Endothelial cell of umbilical vein (primary cell): Measurements from ENCODE around the gene PLEKHG2. TPM values are rescaled to one million over a fixed set of nuclear protein-coding genes. Genes with fewer than 3 reads are reported as not detected.

Experiments
- BruUV-seq: library from RNA; stranded (reverse); fragments of 400-500 nt; replicated peaks from 2 replicates; lab custom pipeline; 2021; lab: Mats Ljungman, UMichigan
- CTCF ChIA-PET: fragments of 300-600, 350-600 bp; sonication (Branson Sonifier 250); formaldehyde crosslinking; loops from one replicate; lab custom pipeline; 2021; ENCODE audit warnings: antibody characterized with exemption, inconsistent platforms; lab: Charles Lee
- POLR2A ChIA-PET: fragments of 300-600, 350-600 bp; sonication (Branson Sonifier 250); formaldehyde crosslinking; loops from one replicate; lab custom pipeline; 2021; ENCODE audit warnings: antibody characterized with exemption, inconsistent platforms; lab: Charles Lee
- DNase-seq: peaks from one replicate; pipeline ENCODE4 v3.0.0-alpha.2; 2011; ENCODE audit warnings: low read depth, low spot score
- FAIRE-seq: peaks from 2 replicates; lab custom pipeline; 2011; peaks lifted over from hg19 to GRCh38; lab: Jason Lieb, UNC
- H2AFZ ChIP-seq: 2 replicates; pipeline ENCODE4 v1.6.0; 2012; ENCODE audit warnings: low read depth, low read length, control low read depth, inconsistent platforms
- H3K27ac ChIP-seq: 2 replicates; pipeline ENCODE4 v1.5.1; 2011; ENCODE audit warnings: low read depth, mild to moderate bottlenecking, control low read depth, low read length, moderate library complexity; ENCODE audit not compliant: insufficient read depth
- H3K27me3 ChIP-seq, 2 experiments: 2 replicates each; pipeline versions ENCODE4 v1.6.0 to v1.6.1; 2011; ENCODE audit warnings: low read length in 2 of 2, mixed read lengths in 1 of 2; ENCODE audit not compliant: control insufficient read depth in 2 of 2, insufficient read depth in 2 of 2
- H3K36me3 ChIP-seq, 2 experiments: 2 replicates in 1 of 2; 3 replicates in 1 of 2; pipeline ENCODE4 v1.5.1; 2011; ENCODE audit warnings: low read length in 2 of 2, mild to moderate bottlenecking in 1 of 2, moderate library complexity in 1 of 2; ENCODE audit not compliant: control insufficient read depth in 2 of 2, insufficient read depth in 2 of 2; ENCODE audit errors: extremely low read depth in 1 of 2
- H3K4me1 ChIP-seq: 3 replicates; pipeline ENCODE4 v1.5.1; 2011; ENCODE audit warnings: mild to moderate bottlenecking, low read length; ENCODE audit not compliant: control insufficient read depth, insufficient read depth; ENCODE audit errors: extremely low read depth
- H3K4me2 ChIP-seq: 2 replicates; pipeline ENCODE4 v1.6.1; 2011; ENCODE audit warnings: low read length, control low read depth, mixed read lengths; ENCODE audit not compliant: insufficient read depth
- H3K4me3 ChIP-seq, 3 experiments: fragments of 200-600 bp in 1 of 3; sonication (generic), shearing (Covaris generic) in 1 of 3; replicated peaks in 1 of 3; 2 replicates each; pipeline ENCODE4 v1.5.1; 2011 to 2016; ENCODE audit warnings: control low read depth in 3 of 3, low read length in 3 of 3, mild to moderate bottlenecking in 2 of 3, inconsistent platforms in 1 of 3, low read depth in 1 of 3, moderate library complexity in 1 of 3; ENCODE audit not compliant: insufficient read depth in 1 of 3
- H3K79me2 ChIP-seq: 2 replicates; pipeline ENCODE4 v1.6.0; 2012; ENCODE audit warnings: low read length, inconsistent platforms; ENCODE audit not compliant: control insufficient read depth, insufficient read depth
- H3K9ac ChIP-seq: replicated peaks from 2 replicates; pipeline ENCODE3; 2011; ENCODE audit warnings: low read length, control low read depth; ENCODE audit not compliant: insufficient read depth; ENCODE audit errors: extremely low read depth
- H3K9me1 ChIP-seq: replicated peaks from 3 replicates; pipeline ENCODE4 v1.6.0; 2011; ENCODE audit warnings: mild to moderate bottlenecking, low read length; ENCODE audit not compliant: control insufficient read depth, insufficient read depth; ENCODE audit errors: extremely low read depth
- H3K9me3 ChIP-seq: replicated peaks from 2 replicates; pipeline ENCODE4 v1.5.1; 2012; ENCODE audit warnings: low read length, inconsistent platforms; ENCODE audit not compliant: control insufficient read depth, insufficient read depth
- H4K20me1 ChIP-seq: replicated peaks from 2 replicates; pipeline ENCODE3; 2011; ENCODE audit warnings: mild to moderate bottlenecking, low read length; ENCODE audit not compliant: control insufficient read depth, insufficient read depth; ENCODE audit errors: extremely low read depth
- CTCF ChIP-seq, 2 donors: IDR thresholded peaks; 1 replicate in 1 of 2; 2 replicates in 1 of 2; pipeline ENCODE4 v1.5.1; 2011; ENCODE audit warnings: low read length in 2 of 2, mild to moderate bottlenecking in 2 of 2, moderate library complexity in 2 of 2, control low read depth in 1 of 2, inconsistent platforms in 1 of 2, low read depth in 1 of 2; ENCODE audit not compliant: insufficient read depth in 1 of 2; ENCODE audit errors: extremely low read depth in 1 of 2
- EZH2 ChIP-seq: IDR thresholded peaks from 2 replicates; pipeline ENCODE4 v1.6.1; 2012; ENCODE audit warnings: borderline replicate concordance, low read depth, mild to moderate bottlenecking, moderate library complexity, low read length, inconsistent platforms; ENCODE audit not compliant: severe bottlenecking
- FOS ChIP-seq: IDR thresholded peaks from 2 replicates; pipeline ENCODE4 v1.6.1; 2011; ENCODE audit warnings: mild to moderate bottlenecking, low read length, moderate library complexity, borderline replicate concordance; ENCODE audit not compliant: insufficient read depth
- GATA2 ChIP-seq: IDR thresholded peaks from 2 replicates; pipeline ENCODE4 v1.7.0; 2011; ENCODE audit warnings: low read depth, mild to moderate bottlenecking, moderate library complexity, mixed read lengths, low read length; ENCODE audit not compliant: insufficient read length, insufficient read depth
- JUN ChIP-seq: IDR thresholded peaks from 2 replicates; pipeline ENCODE4 v1.6.1; 2011; ENCODE audit warnings: borderline replicate concordance, low read depth; ENCODE audit not compliant: insufficient read length, insufficient read depth
- MAX ChIP-seq: IDR thresholded peaks from 2 replicates; pipeline ENCODE4 v1.6.1; 2011; ENCODE audit not compliant: insufficient read depth, insufficient read length
- MYC ChIP-seq: IDR thresholded peaks from one replicate; pipeline ENCODE4 v1.6.1; 2011; ENCODE audit warnings: mild to moderate bottlenecking, low read depth, low read length
- POLR2A ChIP-seq: IDR thresholded peaks from 2 replicates; pipeline ENCODE4 v1.6.1; 2012; ENCODE audit warnings: low read depth, mild to moderate bottlenecking, control low read depth, low read length
- POLR2AphosphoS5 ChIP-seq: IDR thresholded peaks from 2 replicates; pipeline ENCODE4 v1.6.1; 2012; ENCODE audit warnings: low read depth, mild to moderate bottlenecking, control low read depth, low read length, moderate library complexity; ENCODE audit not compliant: insufficient read depth
- dilution Hi-C: fragments of 300-500 bp; cut with MboI; formaldehyde crosslinking; loops from one replicate; pipeline ENCODE4 v1.15.0; 2019; ENCODE audit warnings: low sequenced_read_pairs; ENCODE audit not compliant: extremely low pct_ligation_motif_present
- intact Hi-C: fragments of 100-400 bp; cut with micrococcal nuclease; formaldehyde crosslinking; loops from one replicate; pipeline ENCODE4 v1.10.0; 2022
- polyA plus RNA-seq, 4 experiments: library from polyadenylated mRNA; depleted of rRNA in 3 of 4; stranded (reverse) in 3 of 4; unstranded in 1 of 4; fragments of >200 nt; gene quantifications; 2 replicates each; pipeline versions ENCODE4 v1.2.1 to v1.2.3, GENCODE V29; 2011 to 2012; ENCODE audit warnings: missing spikeins in 1 of 4
- total RNA-seq: library from RNA; stranded (reverse); gene quantifications from 2 replicates; pipeline ENCODE4 v1.2.3, GENCODE V29; 2021

The PLEKHG2 gene
- total and polyA plus RNA-seq, 2 donors (not counting 3 experiments of a cell fraction or from before 2014, with no cell fraction given), result 44.7 to 74.1 TPM

GRCh38 chr19:39422020-39422419 is 9.6 kb downstream of the PLEKHG2 start:
- no peaks in the 10 kb centered on the region for H3K9me1 ChIP-seq
- dilution Hi-C loops, result no loop called here
- H2AFZ ChIP-seq, result no peak overlapping the region
- no peak for FAIRE-seq
- TF ChIP-seq FOS (no peak), CTCF (IDR thresholded peaks at IDR 0.05; ENCODE audit: extremely low read depth in 1 of 2, insufficient read depth in 1 of 2, low read depth in 1 of 2, low read length in 2 of 2) (no peak), EZH2 (no peak), POLR2AphosphoS5 (no peak), MAX (no peak), MYC (no peak), JUN (no peak), POLR2A (no peak), GATA2 (no peak)
- H3K4me3 ChIP-seq, result no peak overlapping the region
- no peak overlapping the region for H3K9ac ChIP-seq
- H3K4me2 ChIP-seq, result no peak overlapping the region
- H3K9me3 ChIP-seq, result no peaks in the 10 kb centered on the region
- no peak for DNase-seq
- no peaks in the 10 kb centered on the region for H3K4me1 ChIP-seq
- POLR2A ChIA-PET, result no interaction called here
- CTCF ChIA-PET, result interaction anchor here (0.5 kb wide), 1 partner anchor 23 kb away, joined by 4 read pairs; the partner anchor contains the start of gene SUPT5H
- no TSS peak for BruUV-seq
- no peaks in the 10 kb centered on the region for H3K79me2 ChIP-seq
- peaks cover 11 to 43% of the 10 kb centered on the region in 2 experiments for H3K36me3 ChIP-seq
- no peak overlapping the region for H3K27ac ChIP-seq
- intact Hi-C loops, result no loop called here
- no peaks in the 10 kb centered on the region for H3K27me3 ChIP-seq
- no peaks in the 10 kb centered on the region for H4K20me1 ChIP-seq
